GM23338 (cell line): ENCODE results near the gene TMEM140. TPM values are rescaled to one million over a fixed set of nuclear protein-coding genes. Genes with fewer than 3 reads are reported as not detected.

Source experiments
- ATAC-seq: fragments of 200-7000 bp; cut with Tn5 transposase; 3 replicates; pipeline ENCODE4 v1.9.1; 2020
- DNase-seq: peaks from one replicate; pipeline ENCODE4 v3.0.0-alpha.2; 2015; ENCODE audit warnings: low spot score
- H2AFZ ChIP-seq: fragments of 200-600 bp; sonication (generic); 2 replicates; pipeline ENCODE4 v1.8.0; 2016; ENCODE audit warnings: antibody characterized with exemption, mild to moderate bottlenecking, moderate library complexity
- H3F3A ChIP-seq: fragments of 200-600 bp; sonication (generic); replicated peaks from 2 replicates; pipeline ENCODE4 v1.8.0; 2017; ENCODE audit warnings: antibody characterized with exemption, mixed run types, low read depth
- H3K27ac ChIP-seq: fragments of 200-600 bp; sonication (generic); 2 replicates; pipeline ENCODE4 v1.6.1; 2016; ENCODE audit warnings: low read depth
- H3K27me3 ChIP-seq: fragments of 200-600 bp; sonication (generic); 2 replicates; pipeline ENCODE4 v1.8.0; 2016; ENCODE audit warnings: mild to moderate bottlenecking, mixed run types, moderate library complexity; ENCODE audit not compliant: insufficient read depth
- H3K36me3 ChIP-seq: fragments of 200-600 bp; sonication (generic); 2 replicates; pipeline ENCODE4 v1.8.0; 2016; ENCODE audit warnings: mild to moderate bottlenecking; ENCODE audit not compliant: insufficient read depth
- H3K4me1 ChIP-seq: fragments of 200-600 bp; sonication (generic); 2 replicates; pipeline ENCODE4 v1.8.0; 2016; ENCODE audit warnings: mild to moderate bottlenecking, moderate library complexity; ENCODE audit not compliant: insufficient read depth
- H3K4me2 ChIP-seq: fragments of 200-600 bp; sonication (generic); 2 replicates; pipeline ENCODE4 v1.7.1; 2017; ENCODE audit warnings: mixed run types
- H3K4me3 ChIP-seq: fragments of 200-600 bp; sonication (generic); 2 replicates; pipeline ENCODE4 v1.6.1; 2016; ENCODE audit warnings: mixed run types
- H3K79me2 ChIP-seq: fragments of 200-600 bp; sonication (generic); replicated peaks from 2 replicates; pipeline ENCODE4 v1.8.0; 2017; ENCODE audit warnings: mild to moderate bottlenecking; ENCODE audit not compliant: insufficient read depth
- H3K9me2 ChIP-seq: fragments of 200-600 bp; sonication (generic); 2 replicates; pipeline ENCODE4 v1.8.0; 2017; ENCODE audit not compliant: insufficient read depth
- H4K20me1 ChIP-seq: fragments of 200-600 bp; sonication (generic); replicated peaks from 2 replicates; pipeline ENCODE4 v1.8.0; 2017; ENCODE audit warnings: mild to moderate bottlenecking; ENCODE audit not compliant: insufficient read depth
- H3K27ac Mint-ChIP-seq: 2 replicates; pipeline ENCODE4 v1.8.0; 2020; ENCODE audit warnings: inconsistent platforms, mild to moderate bottlenecking, moderate library complexity, mixed read lengths
- H3K27me3 Mint-ChIP-seq: 3 replicates; pipeline ENCODE4 v1.8.0; 2022; ENCODE audit warnings: low read depth, mild to moderate bottlenecking, moderate library complexity, mixed read lengths, inconsistent platforms; ENCODE audit not compliant: insufficient read depth, poor library complexity
- H3K36me3 Mint-ChIP-seq: 3 replicates; pipeline ENCODE4 v1.8.0; 2021; ENCODE audit warnings: low read depth, mild to moderate bottlenecking, inconsistent platforms, moderate library complexity, mixed read lengths
- H3K4me1 Mint-ChIP-seq: 3 replicates; pipeline ENCODE4 v1.8.0; 2020; ENCODE audit warnings: mild to moderate bottlenecking, inconsistent platforms, mixed read lengths
- H3K4me3 Mint-ChIP-seq: 3 replicates; pipeline ENCODE4 v1.8.0; 2021; ENCODE audit warnings: moderate library complexity, mild to moderate bottlenecking, inconsistent platforms, mixed read lengths
- H3K9me3 Mint-ChIP-seq: 3 replicates; pipeline ENCODE4 v1.8.0; 2020; ENCODE audit warnings: moderate library complexity, mild to moderate bottlenecking, inconsistent platforms, mixed read lengths
- EZH2phosphoT487 ChIP-seq: fragments of 200-600 bp; sonication (generic); IDR thresholded peaks from one replicate; pipeline ENCODE4 v1.8.1; 2018; ENCODE audit warnings: antibody characterized with exemption; ENCODE audit not compliant: unreplicated experiment
- JUNB ChIP-seq: IDR thresholded peaks from one replicate; pipeline ENCODE4 v1.6.1; 2016; ENCODE audit warnings: antibody characterized with exemption; ENCODE audit not compliant: unreplicated experiment
- NANOG ChIP-seq: IDR thresholded peaks from 2 replicates; pipeline ENCODE4 v1.6.1; 2016; ENCODE audit warnings: antibody characterized with exemption, borderline replicate concordance
- POLR2AphosphoS5 ChIP-seq: IDR thresholded peaks from 2 replicates; pipeline ENCODE4 v1.6.1; 2016; ENCODE audit warnings: antibody characterized with exemption, low read depth
- ZNF331 ChIP-seq: fragments of 250-450 bp; sonication (Bioruptor Pico); IDR thresholded peaks from 2 replicates; pipeline ENCODE4 v1.5.0; 2020; ENCODE audit warnings: low read depth, mild to moderate bottlenecking, moderate library complexity
- ZNF462 ChIP-seq: fragments of 250-450 bp; sonication (Bioruptor Pico); IDR thresholded peaks from 2 replicates; pipeline ENCODE4 v1.5.0; 2020; ENCODE audit warnings: mild to moderate bottlenecking, moderate library complexity
- polyA plus RNA-seq: library from polyadenylated mRNA; unstranded; fragments of >200 nt; fragmentation: Nextera tagmentation; extraction: Ambion mirVana; gene quantifications from 2 replicates; pipeline ENCODE4 v1.2.1, GENCODE V29; 2016
- total RNA-seq: library from RNA; depleted of rRNA; stranded (reverse); fragments of >200 nt; shearing (Covaris generic); gene quantifications from 2 replicates; pipeline ENCODE4 v1.2.3, GENCODE V29; 2014
- TF ChIP-seq, protein P1 (sequence below): IDR thresholded peaks from 2 replicates; pipeline ENCODE4 v1.6.1; 2016; ENCODE audit warnings: antibody characterized with exemption

The TMEM140 gene
- total and polyA plus RNA-seq, 2 experiments from 2014 or later, result 2.7 TPM; not detected in 1

GRCh38 chr7:135114622-135115021, 33.2 kb upstream of the TMEM140 start (continued):
- TF ChIP-seq ZNF462 (CRISPR knock-in tag), result no peak
- TF ChIP-seq JUNB, result no peak
- no peak for TF ChIP-seq NANOG
- TF ChIP-seq, protein P1, sequence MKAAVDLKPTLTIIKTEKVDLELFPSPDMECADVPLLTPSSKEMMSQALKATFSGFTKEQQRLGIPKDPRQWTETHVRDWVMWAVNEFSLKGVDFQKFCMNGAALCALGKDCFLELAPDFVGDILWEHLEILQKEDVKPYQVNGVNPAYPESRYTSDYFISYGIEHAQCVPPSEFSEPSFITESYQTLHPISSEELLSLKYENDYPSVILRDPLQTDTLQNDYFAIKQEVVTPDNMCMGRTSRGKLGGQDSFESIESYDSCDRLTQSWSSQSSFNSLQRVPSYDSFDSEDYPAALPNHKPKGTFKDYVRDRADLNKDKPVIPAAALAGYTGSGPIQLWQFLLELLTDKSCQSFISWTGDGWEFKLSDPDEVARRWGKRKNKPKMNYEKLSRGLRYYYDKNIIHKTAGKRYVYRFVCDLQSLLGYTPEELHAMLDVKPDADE, result no peak

GRCh38 chr7:135117096-135117495, 30.8 kb upstream of the TMEM140 start:
- H3K27me3 ChIP-seq, result no peaks in the 10 kb centered on the region
- no peaks in the 10 kb centered on the region for H3K36me3 ChIP-seq
- peaks cover 19% of the 10 kb centered on the region for H3K9me3 Mint-ChIP-seq
- H2AFZ ChIP-seq, result no peak overlapping the region
- no peak overlapping the region for H3K4me3 Mint-ChIP-seq
- H3K4me1 Mint-ChIP-seq, result 0 out of 3 replicates have a peak, but pooled peaks cover 3% of the 10 kb centered on the region
- H3K27me3 Mint-ChIP-seq, result peaks cover 2% of the 10 kb centered on the region
- no peak overlapping the region for H3K27ac Mint-ChIP-seq
- H3K36me3 Mint-ChIP-seq, result peaks cover 17% of the 10 kb centered on the region
- no peaks in the 10 kb centered on the region for H3K79me2 ChIP-seq
- no peaks in the 10 kb centered on the region for H4K20me1 ChIP-seq
- H3K27ac ChIP-seq, result no peak overlapping the region
- no peak for TF ChIP-seq POLR2AphosphoS5
- TF ChIP-seq ZNF331 (CRISPR knock-in tag), result no peak
- no peak for TF ChIP-seq EZH2phosphoT487
- ATAC-seq (no peak), DNase-seq (no peak)
- H3K4me1 ChIP-seq, result no peaks in the 10 kb centered on the region
- no peak overlapping the region for H3K4me2 ChIP-seq
- H3K9me2 ChIP-seq, result no peaks in the 10 kb centered on the region
- no peak overlapping the region for H3K4me3 ChIP-seq
- no peaks in the 10 kb centered on the region for H3F3A ChIP-seq
